ENCODE measurements around the gene UTRN. TPM values are rescaled to one million over a fixed set of nuclear protein-coding genes. Genes with fewer than 3 reads are reported as not detected.

The UTRN gene
- total and polyA plus RNA-seq, 10 of the 15 experiments (the other 5 are each of a cell fraction or from before 2014, with no cell fraction given) = 1.6 to 52.6 (median 25.5) TPM

- Histone ChIP-seq H3K4me2 (ENCODE audit: control insufficient read depth, insufficient read depth) (no peak overlapping the region), H3K9ac (ENCODE audit: control insufficient read depth, insufficient read depth, low read length) (no peak overlapping the region), H3K27me3 (replicated peaks in 1 of 2; ENCODE audit: control insufficient read depth in 2 of 2, insufficient read depth in 2 of 2, low read length in 1 of 2) (no peaks in the 10 kb centered on the region; a peak in 2 of 4 replicates), H3K27ac (ENCODE audit: control insufficient read depth, insufficient read depth) (no peak overlapping the region), H2AFZ (ENCODE audit: control insufficient read depth, low read depth, low read length) (no peak overlapping the region), H3K36me3 (ENCODE audit: control insufficient read depth in 2 of 2, insufficient read depth in 2 of 2, low read length in 1 of 2) (no peaks in the 10 kb centered on the region), H3K79me2 (ENCODE audit: control insufficient read depth, insufficient read depth, low read length) (no peaks in the 10 kb centered on the region), H3K4me1 (ENCODE audit: control insufficient read depth, insufficient read depth, low read length) (no peaks in the 10 kb centered on the region), H3K9me3 (replicated peaks; ENCODE audit: control insufficient read depth, insufficient read depth, low read length) (no peaks in the 10 kb centered on the region; the same call in 1 of the 3 replicates), H3K4me3 (no peak overlapping the region), H4K20me1 (ENCODE audit: control insufficient read depth, insufficient read depth) (no peaks in the 10 kb centered on the region)
- 17% methylated on average over 2 of the region's 2 CpGs for WGBS (ENCODE audit: insufficient coverage, insufficient replicate concordance, low lambda C conversion rate, missing lambda C conversion rate)
- no peak for DNase-seq (ENCODE audit: low read depth, low spot score)
- RAD21 ChIA-PET (ENCODE audit: unreplicated experiment) = interaction anchor here (1.2 kb wide), 1 partner anchor 234 kb away, joined by 3 read pairs; no protein-coding TSS in a partner anchor
- intact Hi-C loops (cut with micrococcal nuclease; ENCODE audit: unreplicated experiment) (no loop called here), in situ Hi-C loops (cut with MboI) (no loop called here)
- POLR2A ChIA-PET = interaction anchor here (0.6 kb wide), 4 partner anchors 43 to 744 kb away, joined by 3 to 7 read pairs (median 5); no protein-coding TSS in a partner anchor
- BruUV-seq (replicated peaks) = no TSS peak
- SMC1A ChIA-PET (ENCODE audit: uncharacterized antibody, unreplicated experiment) = interaction anchor here (0.8 to 1.0 kb wide), 2 partner anchors 24 to 95 kb away, joined by 3 to 6 read pairs; no protein-coding TSS in a partner anchor
- TF ChIP-seq EZH2 (IDR thresholded peaks at IDR 0.05; ENCODE audit: borderline replicate concordance, control insufficient read depth, low read depth, low read length) = no peak
- TF ChIP-seq STAT3 (IDR thresholded peaks at IDR 0.05; ENCODE audit: low read depth, low read length) = no peak
- no peak for TF ChIP-seq EP300 (IDR thresholded peaks at IDR 0.05; ENCODE audit: borderline replicate concordance in 1 of 2, control insufficient read depth in 1 of 2, low read depth in 2 of 2, low read length in 2 of 2)
- no peak for TF ChIP-seq ZNF592 (IDR thresholded peaks at IDR 0.05)
- FAIRE-seq = no peak
- CTCF ChIA-PET = interaction anchor here (0.9 kb wide), 1 partner anchor 125 kb away, joined by 3 read pairs; no protein-coding TSS in a partner anchor
- peak; percentile 54 for ATAC-seq
Observed at GRCh38 chr6:144248003-144248402, 37.1 kb upstream of the UTRN start.

Measured in GM12878 (cell line).